Fibroblast of gingiva (primary cell): ENCODE measurements around the gene EZH1.

Experiments used
- DNase-seq: peaks from one replicate; pipeline ENCODE4 v3.0.0-alpha.2; 2011; ENCODE audit warnings: low read depth

EZH1 gene

DNA sequence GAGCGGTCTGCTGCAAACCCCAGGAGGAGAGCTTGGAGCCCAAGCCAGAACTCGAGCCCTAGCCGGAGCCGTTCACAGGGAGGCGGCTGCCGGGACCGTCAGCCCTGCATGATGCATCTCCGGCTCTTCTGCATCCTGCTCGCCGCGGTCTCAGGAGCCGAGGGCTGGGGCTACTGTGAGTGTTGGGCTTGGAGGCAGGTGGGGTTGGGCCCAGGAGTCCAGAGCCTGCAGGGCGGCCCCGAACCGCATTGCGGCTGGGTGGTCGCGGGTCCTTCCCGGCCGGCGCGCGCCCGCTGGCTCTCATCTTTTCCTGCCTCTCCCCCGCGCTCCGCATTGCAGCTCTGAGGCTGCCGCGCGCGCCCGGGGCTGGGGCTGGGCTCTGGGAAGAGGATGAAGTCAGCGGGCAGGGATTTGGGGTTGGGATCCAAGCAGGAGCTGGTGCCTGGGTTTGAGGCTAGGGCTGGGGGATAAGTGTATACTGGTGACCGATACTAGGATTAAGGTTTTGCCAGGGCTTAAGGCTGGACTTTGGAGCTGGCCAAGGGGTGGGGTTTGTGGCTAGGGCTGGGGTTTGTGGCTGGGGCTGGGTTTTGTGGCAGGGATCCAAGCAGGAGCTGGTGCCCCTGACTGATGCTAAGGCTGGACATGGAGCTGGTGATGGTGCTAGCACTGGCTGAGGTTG, 62.0 kb downstream of the EZH1 start:
- peak; percentile 26 for DNase-seq

DNA sequence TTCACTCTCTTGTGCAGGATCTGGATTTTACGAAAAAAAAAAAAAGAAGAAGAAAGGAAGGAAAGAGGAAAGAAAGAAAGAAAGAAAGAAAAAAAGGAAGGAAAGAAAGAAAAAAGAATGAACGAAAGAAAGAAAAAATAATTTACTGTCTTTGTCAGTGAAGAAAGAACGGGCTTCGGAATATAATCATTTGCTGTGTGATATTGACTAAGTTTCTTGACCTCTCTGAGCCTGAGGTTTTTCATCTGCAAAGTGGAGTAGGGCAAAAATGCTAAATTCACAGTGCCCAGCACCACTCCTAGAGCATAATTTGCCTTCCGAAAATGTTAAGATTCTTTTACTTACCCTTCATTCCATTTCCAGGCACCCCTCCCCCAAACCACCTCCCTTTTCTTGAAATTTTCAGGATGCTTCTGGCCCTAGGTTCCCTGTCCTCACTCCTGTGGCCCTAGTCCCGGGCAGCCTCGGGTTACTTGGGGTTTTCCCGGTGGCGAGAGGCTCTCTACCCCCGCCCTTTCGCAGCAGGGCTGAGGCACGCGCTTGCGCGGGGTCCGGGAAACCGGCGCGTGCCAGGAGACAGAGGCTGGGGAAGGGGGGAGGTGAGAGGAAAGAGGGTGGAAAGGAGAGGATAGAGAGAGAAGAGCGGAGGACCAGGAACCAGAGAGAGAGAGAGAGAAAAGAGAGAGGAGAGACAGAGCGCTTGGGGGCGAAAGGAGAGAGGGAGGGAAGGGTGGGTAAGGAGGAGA, 62.7 kb downstream of the EZH1 start, which contains the start of gene CNTNAP1:
CNTNAP1 (plus strand) TSS at position 556 of the 746 bp plus-strand sequence. CDS start 299 bp downstream, outside the sequence.
- peak; percentile 77 for DNase-seq

DNA sequence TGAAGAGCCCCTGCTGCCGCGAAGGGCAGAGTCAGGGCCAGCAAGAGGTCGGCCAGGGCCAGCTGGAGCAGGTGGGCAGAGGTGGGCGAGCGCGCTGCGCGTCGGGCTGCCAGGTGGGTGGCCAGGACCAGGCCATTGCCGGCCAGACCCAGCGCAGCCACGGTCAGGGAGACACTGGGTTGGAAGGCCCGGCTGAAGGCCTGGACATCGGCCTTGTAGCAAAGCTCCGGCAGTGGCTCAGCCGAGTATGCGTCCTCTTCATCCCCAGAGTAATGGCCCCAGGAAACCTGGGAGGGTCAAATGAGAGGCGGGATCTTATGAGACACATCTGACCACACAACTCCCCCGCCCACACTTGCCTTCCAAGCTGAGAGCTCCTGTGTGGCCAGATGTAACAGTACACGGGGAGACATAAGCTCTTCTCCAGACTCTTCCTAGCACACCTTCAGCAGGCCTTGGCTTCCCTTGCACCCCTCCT, 64.5 kb downstream of the EZH1 start:
- no peak for DNase-seq

DNA sequence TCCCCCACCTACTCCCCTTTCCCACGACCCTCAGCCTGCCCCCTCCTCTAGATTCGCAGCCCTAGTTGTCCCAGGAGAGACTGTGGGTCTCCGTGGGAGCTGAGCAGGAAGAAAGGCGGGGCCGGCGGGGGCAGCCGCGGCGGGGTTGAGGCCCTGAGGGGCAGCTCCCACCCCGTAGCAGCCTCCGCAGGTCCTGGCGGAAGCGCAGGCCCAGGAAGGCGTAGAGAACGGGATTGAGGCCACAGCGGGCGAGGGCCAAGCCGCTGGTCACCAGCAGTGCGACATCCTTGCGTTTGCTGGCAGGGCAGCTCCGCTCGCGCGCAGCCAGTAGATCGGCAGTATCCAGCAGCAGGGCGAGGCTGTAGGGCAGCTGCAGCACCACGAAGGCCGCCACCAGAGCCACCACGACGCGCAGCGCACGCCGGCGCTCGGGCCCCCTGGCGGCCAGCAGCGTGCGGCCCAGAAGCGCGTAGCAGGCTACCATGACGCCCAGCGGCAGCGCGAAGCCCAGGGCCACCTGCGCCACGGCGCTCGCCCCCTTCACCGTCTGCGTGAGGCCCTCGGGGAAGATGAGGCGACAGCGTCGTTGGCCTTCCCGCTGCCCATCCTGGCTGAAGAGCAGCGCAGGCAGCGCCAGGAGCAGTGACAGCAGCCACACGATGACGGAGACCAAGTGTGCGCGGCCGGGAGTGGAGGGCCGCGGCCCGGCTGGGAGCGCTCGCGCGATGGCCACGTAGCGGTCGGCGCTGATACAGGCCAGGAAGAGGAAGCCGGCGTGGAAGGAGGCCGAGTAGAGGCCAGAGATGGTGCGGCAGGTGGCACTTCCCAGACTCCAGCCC, 65.1 kb downstream of the EZH1 start:
- DNase-seq, result peak; percentile 75

DNA sequence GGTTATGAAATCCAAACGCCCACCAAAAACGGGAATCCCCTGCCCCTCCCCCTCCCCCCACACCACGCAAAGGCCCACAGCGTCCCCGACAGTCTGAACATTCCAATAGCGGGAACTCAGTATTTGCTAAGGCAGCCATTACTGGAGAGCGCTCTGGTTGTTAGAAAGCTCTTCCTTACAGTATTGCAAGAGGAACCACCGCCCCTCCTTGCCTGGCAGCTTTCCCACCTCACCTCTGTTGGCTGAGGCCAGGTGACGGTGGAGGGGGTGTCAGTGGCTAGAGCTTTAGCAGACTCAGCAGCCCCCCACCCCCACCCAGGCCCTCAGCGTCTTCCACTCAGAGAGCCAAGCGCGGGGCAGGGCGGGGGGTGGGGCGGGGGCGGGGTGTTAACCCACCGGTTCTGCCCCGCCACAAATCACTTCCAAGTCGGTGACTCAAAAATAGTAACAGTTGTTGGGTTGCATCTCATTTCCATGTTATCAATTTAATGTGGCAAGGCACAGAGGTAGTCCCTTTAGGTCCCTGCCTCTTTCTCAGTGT, 65.8 kb downstream of the EZH1 start:
- no peak for DNase-seq

DNA sequence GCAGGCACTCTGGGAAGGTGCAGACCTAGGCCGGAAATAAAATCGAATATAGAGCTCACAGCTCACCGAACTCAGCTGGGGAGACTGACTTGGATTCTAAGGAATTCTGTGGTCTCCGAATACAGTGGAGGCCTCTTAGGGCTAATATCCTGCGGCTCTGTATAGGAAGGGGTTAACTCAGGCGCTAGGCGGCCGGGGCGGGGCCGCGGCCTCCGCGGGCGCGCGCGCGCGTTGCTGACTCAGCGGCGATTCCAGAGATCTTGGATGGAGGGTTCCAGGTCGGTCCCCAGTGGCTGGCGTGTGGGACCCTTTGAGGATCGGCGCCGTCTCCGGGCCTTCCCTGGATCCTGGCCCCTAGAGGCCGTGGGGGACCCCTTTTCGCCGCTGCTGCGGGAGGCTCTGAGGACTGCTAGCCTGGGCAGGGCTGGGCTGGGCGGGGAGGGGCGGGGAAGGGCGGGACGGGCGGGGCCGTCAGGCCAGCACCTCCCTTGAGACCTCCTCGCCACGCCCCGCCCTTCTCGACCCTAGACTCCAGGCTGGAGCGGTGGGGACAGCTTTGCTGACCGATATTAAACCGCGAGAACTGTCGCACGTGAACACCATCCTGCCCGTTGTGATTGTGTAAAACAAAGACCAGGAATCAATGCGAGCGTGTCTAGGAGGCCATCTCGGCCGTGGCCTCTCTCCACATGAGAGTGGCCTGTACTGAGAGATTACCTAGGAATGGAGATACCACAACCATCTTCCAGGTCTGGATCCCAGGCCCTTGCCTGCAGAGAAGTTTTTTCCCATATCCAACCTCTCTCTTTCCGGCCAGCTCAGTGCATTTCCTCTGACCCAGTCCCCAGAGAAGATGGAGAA, 66.7 kb downstream of the EZH1 start:
- peak; percentile 92 for DNase-seq

DNA sequence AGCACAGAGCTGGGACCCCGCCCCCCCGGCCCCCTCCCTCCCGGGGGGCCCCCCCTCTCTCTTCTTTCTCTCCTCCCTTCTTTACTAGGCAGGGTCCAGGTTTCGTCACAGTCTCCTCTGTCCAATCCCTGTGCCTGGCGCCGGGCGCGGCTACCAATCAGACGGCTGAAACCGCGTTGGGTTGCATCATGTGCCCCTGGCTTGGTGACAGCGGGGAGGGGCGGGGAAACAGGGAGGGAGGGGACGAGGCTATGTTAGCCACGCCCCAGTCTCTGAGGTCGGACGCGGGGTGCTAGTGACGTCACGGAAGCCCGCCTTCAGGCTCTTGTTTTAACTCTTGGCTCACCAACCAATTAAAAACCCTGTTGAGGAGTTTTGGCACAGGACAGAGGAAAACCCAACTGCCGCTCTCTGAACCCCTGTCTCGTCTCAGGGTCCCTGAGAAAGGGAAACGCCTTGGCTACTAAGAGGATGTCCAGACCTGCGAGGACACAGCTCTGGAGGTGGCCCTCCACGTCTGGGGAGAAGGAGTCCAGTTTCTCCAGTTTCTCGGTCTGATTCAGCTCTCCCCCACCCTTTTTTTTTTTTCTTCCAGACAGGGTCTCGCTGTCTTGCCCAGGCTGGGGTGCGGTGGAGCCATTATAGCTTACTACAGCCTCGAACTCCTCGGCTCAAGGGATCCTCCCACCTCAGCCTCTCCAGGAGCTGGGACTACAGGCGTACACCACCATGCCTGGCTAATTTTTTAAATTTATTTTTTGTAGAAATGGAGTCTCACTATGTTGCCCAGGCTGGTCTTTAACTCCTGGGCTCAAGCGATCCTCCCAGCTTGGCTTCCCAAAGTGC, 67.6 kb downstream of the EZH1 start:
- peak; percentile 99 for DNase-seq

DNA sequence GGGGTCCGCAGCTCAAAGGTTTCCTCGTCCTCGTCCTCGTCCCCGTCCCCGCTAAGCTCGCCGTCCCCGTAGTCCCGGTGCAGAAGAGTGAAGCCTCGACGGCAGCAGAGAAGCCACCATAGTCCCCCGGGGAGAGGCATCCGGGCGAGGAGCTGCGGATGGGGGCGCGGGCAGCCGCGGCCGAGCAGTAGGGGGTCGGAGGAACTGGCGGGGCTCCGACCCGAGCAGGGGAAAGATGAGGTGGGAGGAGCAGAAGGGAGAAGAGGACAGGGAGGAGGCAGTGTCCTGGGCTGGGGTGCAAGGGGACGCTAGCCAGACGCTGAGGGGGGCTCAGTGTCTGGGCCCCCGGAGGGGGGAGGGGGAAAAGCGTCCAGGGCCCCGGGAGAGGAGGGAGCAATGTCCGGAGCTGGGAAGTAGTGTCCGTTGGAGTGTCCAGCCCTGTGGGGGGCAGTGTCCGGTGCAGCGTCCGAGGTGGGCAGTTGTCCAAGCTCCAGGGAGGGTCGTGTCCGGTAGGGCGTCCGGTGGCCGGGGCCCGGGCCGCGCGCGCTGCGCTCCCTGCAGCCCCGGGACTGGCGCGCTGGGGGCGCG, 68.3 kb downstream of the EZH1 start, which contains the start of gene PLEKHH3:
PLEKHH3 (minus strand) TSS at position 571 of the 588 bp plus-strand sequence; CDS start at position 140, 431 bp downstream.
- DNase-seq, result no peak

DNA sequence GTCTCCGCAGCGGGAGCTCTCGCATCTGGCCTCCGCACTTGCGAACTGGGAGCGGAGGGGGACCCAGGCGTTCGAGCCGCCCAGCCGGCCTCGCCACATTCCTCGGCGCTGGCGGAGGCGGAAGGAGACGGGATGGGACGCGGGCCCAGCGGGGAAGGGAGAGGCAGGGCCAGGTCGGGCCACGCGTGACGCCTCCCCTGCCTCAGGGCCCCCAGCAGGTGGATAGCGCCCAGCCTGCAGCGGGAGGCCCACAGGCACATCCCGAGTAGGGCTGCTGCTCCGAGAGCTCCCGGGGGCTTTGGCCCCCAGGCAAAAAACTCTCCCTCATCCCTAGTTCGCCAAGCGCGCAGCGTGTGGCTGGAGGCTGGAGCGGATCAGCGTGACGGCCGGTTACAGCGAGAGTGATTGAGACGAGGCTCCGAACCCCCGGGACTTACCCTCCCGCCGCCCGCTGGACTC, 68.8 kb downstream of the EZH1 start:
- peak; percentile 41 for DNase-seq

DNA sequence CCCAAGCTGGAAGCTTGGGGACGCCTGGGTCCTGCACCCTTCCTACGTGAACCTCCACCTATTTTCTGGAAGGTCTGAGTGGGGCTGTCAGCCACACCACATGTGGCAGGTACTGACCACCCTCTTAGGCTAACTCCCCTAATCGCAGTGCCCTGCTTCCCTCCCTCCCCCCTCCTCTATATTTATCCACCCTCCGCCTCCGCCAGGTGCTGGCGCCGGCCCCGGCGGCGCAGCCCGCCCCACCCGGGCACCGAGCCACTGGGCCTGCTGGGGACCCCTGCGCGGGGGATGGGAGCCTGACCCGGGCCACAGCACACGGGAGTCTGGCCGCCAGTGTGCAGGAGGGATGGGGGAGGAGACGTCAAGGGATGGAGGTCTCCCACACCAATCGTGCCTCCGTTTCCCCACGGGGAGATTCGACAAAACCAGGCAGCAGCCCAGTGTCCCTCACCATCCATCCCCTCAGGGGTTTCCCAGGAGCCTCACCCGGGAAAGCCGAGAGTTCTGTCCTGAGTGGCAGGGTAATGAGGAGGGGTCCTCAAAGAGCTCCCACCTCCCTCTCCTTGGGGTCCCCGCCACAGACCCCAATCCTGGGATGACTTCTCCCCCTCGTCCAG, 69.4 kb downstream of the EZH1 start:
- DNase-seq, result no peak

DNA sequence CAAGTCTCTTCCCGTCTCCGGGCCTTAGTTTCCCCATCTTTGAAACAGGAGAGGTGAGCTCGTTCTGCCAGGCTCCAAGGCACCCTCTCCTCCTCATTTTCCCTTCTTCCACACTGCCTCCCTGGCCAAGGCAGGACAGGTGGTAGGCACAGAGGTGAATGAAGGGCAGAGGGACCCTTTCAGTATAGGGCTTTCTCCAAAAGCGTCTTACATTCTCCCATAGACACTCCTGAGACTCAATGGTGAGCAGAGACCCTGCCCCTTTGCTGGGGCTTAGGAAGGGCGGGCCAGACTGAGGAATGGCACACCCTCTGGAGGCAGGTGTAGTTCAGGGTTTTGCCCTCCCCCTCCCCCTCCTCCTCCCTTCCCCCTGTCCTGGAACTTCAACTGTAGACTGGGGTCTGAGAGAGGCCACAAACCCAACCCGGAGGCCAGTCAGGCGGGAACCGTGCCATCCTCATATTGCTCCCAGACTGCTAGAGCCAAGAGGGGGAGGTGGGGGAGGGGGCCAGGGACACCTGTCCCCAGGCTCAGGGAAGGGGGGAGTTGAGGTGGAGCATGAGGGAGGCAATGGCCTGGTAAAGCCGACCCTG, 70.0 kb downstream of the EZH1 start:
- no peak for DNase-seq

DNA sequence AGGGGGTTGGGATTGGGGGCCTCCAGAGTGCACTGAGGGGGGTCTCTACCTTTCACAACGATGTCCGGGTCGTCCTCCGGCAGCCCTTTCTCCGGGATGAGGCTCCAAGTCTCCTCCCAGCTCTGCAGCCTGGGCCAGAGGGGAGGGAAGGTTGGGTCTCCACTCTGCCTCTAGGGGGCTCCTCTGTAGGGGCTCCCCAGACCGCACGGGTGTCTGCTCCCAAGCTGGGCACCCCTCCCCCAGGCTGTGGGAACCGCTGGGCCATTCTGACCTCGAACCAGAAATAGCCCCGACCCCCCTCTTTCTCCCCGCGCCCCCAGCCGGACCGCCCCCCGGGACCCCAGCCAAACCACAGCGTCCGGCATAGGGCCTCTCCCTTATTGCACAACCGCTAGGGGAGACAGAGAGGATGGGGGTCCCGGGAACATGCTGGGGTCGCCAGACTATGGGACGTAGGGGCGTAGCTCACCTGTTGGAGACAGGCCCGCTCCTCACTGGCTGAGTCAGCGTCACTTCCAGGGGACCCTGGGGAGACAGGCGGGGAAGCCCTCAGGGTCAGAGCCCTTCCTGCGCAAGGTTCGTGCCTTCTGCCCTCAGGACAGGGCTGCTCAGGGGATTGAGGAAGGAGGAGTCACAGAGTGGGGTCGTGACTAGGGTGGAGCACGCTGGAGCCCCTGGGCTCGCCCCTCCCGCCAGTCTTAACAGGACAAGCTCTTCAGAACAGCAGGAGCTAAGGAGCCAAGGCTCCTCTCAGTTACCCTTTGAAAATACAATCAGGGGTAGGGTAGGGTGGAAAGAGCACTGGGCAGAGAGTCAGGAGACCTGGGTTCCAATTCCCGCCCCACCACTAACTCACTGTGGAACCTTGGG, 70.7 kb downstream of the EZH1 start:
- DNase-seq, result peak; percentile 36

DNA sequence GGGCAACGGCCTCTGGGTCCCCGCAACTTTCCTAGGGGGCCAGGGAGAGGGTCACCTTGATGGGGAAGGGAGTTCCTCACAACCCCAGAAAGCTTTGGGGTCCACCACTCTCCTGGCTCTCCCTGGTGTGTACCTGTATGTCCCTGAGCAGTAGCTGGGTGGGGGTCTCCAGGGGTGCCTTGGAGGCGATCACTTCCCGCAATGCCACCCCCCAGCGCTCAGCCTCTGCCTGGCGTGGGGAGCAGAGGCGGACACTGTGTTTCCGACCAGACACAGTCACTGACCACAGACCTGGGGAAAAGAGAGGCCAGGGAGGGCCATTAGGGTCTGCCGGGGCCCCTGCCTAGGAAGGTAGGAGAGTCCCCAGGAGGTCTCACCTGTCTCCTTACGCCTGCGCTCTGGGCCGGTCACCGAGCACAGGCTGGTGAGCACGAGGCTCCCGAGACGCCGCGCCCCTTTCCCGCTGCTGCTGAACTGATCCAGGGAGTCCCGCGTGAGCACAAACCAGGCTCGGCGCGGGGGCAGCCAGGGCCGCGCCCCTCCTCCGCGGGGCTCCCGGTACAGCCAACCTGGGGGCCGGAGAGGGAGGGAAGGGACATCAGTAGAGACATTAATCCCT, 71.5 kb downstream of the EZH1 start:
- no peak for DNase-seq

DNA sequence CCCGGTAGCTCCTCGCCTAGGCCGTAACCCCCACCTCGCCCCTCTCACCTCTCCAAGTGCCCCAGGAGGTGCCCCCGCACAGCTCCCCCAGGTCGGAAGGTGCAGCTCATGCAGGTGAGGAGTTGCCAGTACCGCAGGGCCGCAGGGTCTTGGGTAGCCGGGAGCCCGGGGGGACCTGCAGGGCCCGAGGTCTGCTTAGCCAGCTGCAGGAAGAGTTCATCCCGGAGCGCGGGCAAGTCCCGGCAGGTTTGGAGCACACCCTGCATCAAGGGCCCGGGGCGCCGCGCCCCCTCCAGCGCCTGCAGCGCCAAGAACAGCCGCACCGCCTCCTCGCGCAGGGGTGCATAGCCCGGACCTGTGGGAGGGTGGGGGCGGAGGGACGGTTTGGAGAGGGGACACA, 72.8 kb downstream of the EZH1 start:
- no peak for DNase-seq

DNA sequence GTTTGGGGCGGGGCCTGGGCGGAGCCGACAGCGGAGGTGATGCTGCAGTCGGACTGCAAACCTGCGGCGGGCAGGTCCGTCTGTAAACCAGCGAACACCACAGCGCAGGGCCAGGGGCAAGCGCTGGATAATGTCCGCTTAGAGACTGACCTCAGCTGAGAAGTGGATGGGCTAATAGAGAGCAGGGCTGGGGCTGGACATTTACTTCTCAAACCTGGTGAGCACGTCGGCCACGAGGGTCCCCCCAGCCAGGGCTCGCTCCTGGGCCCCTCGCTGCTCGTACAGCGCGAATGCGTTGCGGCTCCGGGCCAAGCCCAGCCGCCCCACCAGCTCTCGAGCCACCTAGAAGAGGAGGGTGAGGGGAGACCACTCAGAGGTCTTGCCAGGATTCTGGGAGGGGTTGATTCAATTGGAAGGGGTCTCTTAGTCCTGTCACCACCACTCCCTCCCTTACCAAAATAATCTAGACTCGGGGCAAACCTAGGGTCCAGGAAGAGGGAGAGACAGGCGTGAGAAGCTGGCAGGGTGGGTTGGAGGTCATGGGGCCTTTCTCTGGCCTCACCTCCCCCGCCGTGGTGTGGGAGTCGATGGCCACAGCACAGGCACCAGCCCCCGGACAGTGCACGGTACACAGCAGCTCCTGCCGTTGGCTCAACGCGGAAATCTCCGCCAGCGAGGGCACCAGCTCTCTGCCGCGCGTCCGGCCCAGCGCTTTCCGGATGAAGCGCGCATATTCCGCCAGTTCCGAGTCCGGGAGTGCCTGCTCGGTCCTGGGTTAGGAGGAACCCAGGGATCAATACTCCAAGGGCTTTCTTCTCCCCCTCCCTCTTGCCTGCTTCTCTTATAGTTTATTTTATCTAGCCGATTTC, 73.8 kb downstream of the EZH1 start:
- no peak for DNase-seq
